ELR (cell line): ENCODE data around the gene TKFC.

Experiments used
- DNase-seq: peaks from one replicate; pipeline ENCODE4 v3.0.0-alpha.2; 2015; ENCODE audit warnings: low read depth

Gene TKFC

GRCh38 chr11:61332797-61333549 lies at the start of gene TKFC, which contains the start of gene DDB1:
Gene TKFC (plus strand): TSS chr11:61333228. CDS start chr11:61334729, 1,501 bp downstream.
Gene DDB1 (minus strand): TSS chr11:61333105. CDS start chr11:61332968, 137 bp downstream.
- peak; percentile 95 for DNase-seq

DNA sequence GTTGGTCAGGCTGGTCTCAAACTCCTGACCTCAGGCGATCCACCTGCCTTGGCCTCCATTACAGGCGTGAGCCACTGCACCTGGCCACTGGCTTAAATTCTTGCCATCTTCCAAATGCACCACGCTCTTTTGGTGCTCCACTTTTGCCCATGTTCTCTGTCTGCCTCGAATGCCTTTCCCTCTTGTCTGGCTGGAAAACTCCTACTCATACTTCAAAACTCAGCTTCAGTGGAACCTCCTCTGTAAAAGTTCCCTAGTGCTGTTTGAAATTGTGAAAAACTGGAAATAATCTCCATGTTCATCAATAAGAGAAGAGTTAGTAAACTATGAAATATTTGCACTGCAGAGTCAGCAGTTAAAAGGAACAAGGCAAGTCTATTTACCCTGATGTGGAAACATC lies 49.4 kb upstream of the TKFC start:
- no peak for DNase-seq

DNA sequence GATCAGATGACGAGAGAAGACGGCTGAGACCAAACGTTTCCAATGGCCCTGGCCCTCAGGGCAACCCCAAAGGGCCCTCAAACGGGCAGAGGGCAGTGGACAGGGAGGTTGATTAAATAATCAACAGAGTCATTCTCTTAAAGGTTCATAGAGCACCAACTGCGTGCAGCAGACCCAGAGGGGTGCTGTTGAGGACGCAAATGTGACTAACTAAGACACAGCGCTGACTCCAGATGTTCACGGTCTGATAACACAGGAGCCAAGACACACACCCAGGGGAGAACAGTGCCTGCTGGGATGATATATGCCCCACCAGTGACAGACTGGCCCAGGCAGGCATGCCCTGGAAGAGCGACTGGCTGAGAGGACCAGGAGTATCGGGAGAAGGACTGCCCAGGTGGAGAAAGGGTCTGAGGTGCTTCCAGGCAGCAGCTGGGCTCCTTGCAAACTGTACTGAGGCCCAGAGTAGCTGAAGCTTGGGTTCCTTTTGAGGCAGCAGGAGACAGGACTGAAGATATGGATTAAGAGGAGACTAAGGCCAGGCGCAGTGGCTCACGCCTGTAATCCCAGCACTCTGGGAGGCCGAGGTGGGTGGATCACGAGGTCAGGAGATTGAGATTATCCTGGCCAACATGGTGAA lies 45.6 kb upstream of the TKFC start:
- no peak for DNase-seq

DNA sequence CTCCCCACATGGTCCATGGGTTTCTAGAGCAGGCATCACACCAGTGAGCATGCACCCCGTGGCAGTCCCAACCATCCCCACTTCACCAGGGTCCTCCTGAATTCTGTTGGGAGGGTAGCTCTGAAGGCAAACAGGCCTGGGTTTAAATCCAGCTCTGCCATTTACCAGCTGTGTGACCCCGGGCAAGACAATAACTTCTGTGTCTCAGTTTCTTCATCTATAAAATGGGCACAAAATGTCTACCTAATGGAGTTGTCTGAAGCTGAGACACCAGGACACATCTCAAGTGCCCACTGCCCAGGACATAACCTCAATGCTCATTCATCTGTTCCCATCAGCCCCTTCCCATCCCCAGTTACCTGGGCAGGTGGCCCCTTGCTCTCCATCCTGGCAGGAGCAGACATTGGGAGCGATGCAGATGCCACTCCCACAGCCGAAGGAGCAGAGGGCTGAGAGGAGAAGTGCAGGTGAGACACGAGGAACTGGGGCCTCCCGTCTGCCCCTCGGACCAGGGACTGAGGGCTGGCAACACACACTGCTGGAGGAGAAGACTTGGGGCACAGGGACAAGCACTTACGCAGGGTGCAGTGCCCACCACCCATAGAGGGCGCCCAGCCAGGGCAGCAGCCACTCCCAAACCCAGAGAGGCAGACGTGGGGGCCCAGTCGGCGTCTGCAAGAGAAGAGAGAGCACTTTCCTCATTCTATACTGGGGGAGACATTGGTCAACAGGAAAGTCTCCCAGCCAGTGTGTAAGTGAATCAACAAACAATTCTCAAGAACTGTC lies 41.9 kb upstream of the TKFC start:
- DNase-seq = no peak

GRCh38 chr11:61292356-61292755 lies 40.7 kb upstream of the TKFC start:
- no peak for DNase-seq

DNA sequence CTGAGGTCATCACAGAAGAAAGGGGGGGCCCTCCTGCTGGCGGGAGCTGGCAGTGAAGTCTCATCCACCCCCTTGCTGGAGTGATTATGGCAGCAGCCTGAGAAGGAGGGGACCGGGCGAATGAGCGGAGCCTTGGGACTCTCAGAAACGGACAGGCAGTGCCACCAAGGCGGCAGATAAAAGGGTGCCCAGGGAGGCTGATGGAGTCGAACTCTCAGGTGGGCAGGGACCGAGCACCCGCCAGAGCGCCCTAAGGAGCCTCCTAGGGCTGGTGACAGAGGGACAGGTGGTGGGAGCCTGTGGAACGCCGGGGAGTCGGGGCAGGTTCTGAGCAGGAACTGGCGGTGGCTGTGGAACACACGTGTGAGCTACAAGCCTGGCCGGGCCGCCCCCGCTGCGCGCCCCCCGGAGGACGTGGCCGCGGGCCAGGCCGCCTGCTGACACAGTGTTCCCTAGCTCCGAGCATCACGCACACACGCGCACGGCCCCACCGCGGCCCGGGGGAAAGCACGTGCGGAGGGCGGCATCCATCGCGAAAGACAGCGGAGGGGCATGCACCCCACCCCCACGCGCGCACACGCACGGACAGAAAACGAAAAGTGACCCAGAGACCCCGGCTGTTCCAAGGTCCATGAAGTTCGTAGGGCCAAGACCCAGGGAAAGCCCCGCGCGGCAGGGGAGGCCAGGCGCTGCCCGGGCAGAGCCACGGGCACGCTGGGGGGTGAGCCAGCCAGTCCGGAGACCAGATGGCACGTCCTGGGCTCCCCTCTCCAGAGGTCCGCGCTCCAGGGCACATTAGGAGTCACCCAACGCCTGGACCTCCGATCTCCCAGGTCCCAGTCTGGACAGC lies 38.9 kb upstream of the TKFC start:
- peak; percentile 63 for DNase-seq

DNA sequence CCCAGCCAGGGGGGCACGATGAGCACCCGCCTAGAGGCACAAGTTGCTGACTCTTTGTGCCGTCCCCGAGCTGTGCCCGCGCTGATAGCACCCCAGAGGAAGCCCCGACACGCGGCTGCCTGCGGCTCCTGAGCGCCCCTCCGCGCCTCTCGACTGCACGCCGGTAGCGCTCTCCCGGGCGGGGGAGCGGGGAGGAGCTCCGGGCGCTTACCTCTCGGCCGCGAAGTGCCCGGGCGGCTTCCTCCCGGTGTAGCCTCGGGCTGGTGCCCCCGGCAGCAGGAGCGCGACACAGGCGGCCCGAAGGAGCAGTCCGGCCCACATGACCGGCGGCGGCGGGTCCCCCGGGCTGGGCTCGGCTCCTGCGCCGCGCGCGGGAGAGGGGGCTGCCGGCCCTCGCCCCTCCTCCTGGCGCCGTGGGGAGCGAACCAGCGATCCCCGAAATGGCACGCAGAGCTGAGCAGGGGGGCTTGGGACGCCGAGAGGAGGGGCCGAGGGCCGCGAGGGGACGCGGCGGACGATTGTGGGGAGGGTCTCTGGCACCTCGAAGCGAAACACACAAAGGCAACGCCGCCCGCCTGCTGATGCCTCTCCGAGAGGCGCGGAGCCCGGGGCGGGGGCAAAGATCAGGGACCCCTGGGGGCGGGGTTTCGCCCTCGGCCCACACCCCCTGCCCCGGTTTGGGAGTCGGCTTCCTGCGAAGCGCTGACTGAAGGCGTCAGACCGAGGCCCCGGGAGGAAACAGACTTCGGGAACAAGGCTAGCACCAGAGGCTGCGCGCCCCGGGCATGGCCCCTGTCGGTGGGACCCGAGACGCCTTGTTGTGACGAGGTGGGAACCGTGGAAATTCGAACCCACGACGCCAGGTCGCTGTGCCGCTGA lies 38.1 kb upstream of the TKFC start, which contains the start of gene VWCE:
Gene VWCE, minus strand, starts transcription at position 600 of the 879 bp plus-strand sequence. Its CDS starts 279 bp downstream, at position 321.
- DNase-seq = peak; percentile 62

- no peak for DNase-seq
These were observed 37.5 kb upstream of the TKFC start for GRCh38 chr11:61295596-61295926.

DNA sequence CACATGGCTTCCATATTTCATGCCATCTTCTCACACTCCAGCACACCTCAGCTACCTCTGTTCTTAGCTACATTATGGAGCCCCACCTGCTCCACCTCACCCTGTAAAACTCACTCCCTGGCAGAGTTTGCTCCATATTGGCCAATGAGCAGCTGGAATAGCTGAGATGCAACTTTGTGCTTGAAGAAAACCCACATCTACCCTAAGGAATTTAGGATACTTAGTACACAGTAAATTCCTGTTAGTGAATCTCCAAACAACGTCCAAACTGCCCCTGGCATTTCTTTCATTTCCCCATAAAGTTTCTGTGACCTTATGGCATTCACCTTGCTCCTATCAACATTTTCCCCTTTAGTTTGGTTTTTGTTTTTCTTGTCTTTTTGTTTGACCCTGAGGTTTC lies 35.7 kb upstream of the TKFC start:
- DNase-seq = peak; percentile 17

DNA sequence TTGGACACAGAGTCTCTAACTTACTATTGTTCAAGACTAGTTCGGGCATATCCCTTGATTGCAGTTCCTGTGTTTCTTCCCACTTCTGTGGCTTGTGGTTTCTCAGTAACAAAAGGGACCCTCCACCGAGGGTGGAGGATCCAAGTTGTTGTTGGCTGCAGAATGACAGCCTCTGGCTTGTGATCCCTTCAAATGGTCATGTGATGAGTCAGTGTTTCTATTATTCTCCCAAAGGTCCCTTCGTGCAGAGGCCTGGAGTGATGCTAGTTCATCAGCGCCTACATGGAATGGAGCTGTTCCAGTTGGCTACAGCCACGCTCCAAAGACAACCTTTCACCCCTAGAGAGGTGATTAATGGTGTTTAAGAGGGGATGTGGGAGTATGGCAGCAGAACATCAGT lies 35.3 kb upstream of the TKFC start:
- DNase-seq = peak; percentile 77

DNA sequence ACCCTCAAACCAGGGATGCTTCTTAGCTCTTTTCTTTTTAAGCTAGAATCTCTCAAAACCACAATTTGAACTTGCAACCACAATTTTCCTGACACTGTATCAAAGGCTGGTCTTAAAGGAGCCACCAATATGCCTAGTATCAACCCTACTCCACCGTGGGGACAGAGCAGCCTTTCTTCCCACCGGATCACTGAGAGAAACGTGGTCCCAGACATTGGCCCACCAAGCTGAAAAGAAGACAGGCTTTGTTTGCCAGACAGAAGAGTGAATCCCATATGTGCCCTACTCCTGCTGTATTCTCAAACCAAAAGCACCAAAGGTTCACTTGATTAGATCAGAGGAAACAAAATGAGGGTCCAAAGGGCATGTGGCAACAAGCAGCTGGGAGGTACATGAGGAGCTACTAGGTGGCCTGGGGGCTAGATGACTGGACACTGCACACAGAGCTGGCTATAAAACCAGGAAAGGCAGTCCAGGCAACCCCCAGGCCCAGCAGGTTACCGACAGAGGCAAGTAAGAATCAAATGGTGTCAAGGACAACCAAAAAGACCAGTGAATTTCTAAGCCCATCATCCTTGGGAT lies 34.3 kb upstream of the TKFC start:
- DNase-seq = no peak

- no peak for DNase-seq
These were observed 30.5 kb upstream of the TKFC start for GRCh38 chr11:61302550-61302949.

DNA sequence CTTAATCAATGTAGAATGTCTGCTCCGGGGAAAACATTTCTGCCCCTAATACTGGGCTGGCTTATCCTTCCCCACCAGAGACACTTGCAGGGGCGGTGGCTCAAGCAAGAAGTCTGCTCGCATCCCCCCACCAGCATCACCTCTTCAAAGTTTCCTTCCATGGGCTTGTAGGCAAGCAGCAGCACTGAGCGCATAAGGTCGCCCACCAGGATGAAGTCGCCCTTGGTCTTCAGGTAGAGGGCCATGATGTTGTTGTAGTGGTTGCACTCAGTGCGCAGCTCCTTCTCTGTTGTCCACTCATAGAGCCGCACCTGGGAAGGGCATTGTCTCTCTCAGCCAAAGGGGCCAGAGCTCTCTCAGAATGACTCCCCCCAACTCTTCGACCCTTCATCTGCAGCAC lies 29.3 kb upstream of the TKFC start:
- no peak for DNase-seq

DNA sequence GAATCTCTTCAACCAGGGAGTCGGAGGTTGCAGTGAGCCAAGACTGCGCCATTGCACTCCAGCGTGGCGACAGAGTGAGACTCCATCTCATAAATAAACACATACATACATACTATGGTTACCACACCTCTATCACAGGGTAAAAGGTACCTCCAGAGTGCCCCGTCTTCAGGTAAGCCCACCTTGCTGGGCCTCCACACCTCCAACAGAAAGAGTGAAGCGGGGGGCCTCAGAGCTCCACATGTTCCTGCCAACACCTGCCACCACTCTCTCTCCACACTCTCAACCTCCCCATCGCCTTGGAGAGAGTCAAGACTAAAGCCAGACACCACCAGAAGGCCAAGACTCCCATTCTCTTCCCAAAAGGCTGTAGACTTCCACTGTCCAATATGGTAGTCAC lies 27.6 kb upstream of the TKFC start:
- DNase-seq = no peak

DNA sequence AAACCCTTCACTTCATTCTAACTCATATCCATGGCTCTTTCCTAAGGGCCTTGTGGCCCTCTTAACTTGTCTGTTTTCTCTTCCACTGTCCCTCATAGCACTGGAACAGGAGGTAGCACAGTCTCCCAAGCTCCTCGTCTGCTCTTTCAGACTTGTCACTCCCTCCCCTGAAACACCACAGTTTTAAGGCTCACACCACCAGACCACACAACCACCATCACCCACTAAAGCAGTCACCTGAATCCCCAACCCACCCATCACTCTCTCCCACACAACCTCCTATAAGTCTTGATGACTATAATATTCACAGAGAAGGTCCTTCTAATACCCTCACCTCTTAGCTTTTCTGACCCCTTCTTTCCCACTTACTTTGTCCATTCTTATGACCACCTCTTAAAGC lies 26.8 kb upstream of the TKFC start:
- no peak for DNase-seq

GRCh38 chr11:61307354-61307753 lies 25.7 kb upstream of the TKFC start:
- no peak for DNase-seq

GRCh38 chr11:61309141-61309540 lies 23.9 kb upstream of the TKFC start:
- no peak for DNase-seq

GRCh38 chr11:61309739-61310138 lies 23.3 kb upstream of the TKFC start:
- DNase-seq = no peak

GRCh38 chr11:61310749-61311148 lies 22.3 kb upstream of the TKFC start:
- no peak for DNase-seq

- no peak for DNase-seq
These were observed 17.8 kb upstream of the TKFC start for GRCh38 chr11:61315260-61315659.
